PC-3 (cell line): ENCODE data around the gene CTDNEP1. TPM values are rescaled to one million over a fixed set of nuclear protein-coding genes. Genes with fewer than 3 reads are reported as not detected.
"Not testable (repeated sequence)": the region's sequence is repeated elsewhere in the genome, so short reads cannot be mapped to it uniquely, and the experiment has no call there.

Experiments
- ATAC-seq: fragments of 200-7000 bp; cut with Tn5 transposase; 2 replicates; pipeline ENCODE4 v1.9.1; 2020; ENCODE audit warnings: mild to moderate bottlenecking, moderate library complexity
- BruUV-seq: library from RNA; stranded (reverse); fragments of 400-500 nt; replicated peaks from 2 replicates; lab custom pipeline; 2021; lab: Mats Ljungman, UMichigan
- CTCF ChIA-PET: fragments of 300-600 bp; sonication (Branson Sonifier 250); formaldehyde crosslinking; loops from one replicate; lab custom pipeline; 2022; ENCODE audit warnings: antibody characterized with exemption; lab: Charles Lee
- POLR2A ChIA-PET: fragments of 300-600 bp; sonication (Branson Sonifier 250); formaldehyde crosslinking; loops from one replicate; lab custom pipeline; 2022; ENCODE audit warnings: antibody characterized with exemption; ENCODE audit not compliant: unreplicated experiment; lab: Charles Lee
- DNase-seq: peaks from one replicate; pipeline ENCODE4 v3.0.0-alpha.2; 2015
- H2AFZ ChIP-seq: fragments of 300-600 bp; sonication (generic); 2 replicates; pipeline ENCODE4 v1.6.0; 2016; ENCODE audit warnings: antibody characterized with exemption, low read length
- H3F3A ChIP-seq: fragments of 300-600 bp; sonication (generic); one replicate; pipeline ENCODE4 v1.6.0; 2017; ENCODE audit warnings: antibody characterized with exemption, low read length, control low read depth, mild to moderate bottlenecking; ENCODE audit not compliant: unreplicated experiment
- H3K27ac ChIP-seq: fragments of 300-600 bp; sonication (generic); 2 replicates; pipeline ENCODE4 v1.5.1; 2016; ENCODE audit warnings: mild to moderate bottlenecking, low read length
- H3K27me3 ChIP-seq: fragments of 300-600 bp; sonication (generic); 2 replicates; pipeline ENCODE4 v1.6.1; 2016; ENCODE audit warnings: low read length, mixed read lengths
- H3K36me3 ChIP-seq: fragments of 300-600 bp; sonication (generic); 2 replicates; pipeline ENCODE4 v1.6.1; 2016; ENCODE audit warnings: low read depth, mixed run types, low read length, mixed read lengths
- H3K4me1 ChIP-seq: fragments of 300-600 bp; sonication (generic); 2 replicates; pipeline ENCODE4 v1.5.1; 2016; ENCODE audit warnings: low read length; ENCODE audit not compliant: insufficient read depth
- H3K4me2 ChIP-seq: fragments of 300-600 bp; sonication (generic); 2 replicates; pipeline ENCODE4 v1.6.0; 2016; ENCODE audit warnings: low read length
- H3K4me3 ChIP-seq: fragments of 300-600 bp; sonication (generic); 2 replicates; pipeline ENCODE4 v1.5.1; 2016; ENCODE audit warnings: mild to moderate bottlenecking, low read length, mixed read lengths
- H3K79me2 ChIP-seq: fragments of 300-600 bp; sonication (generic); 2 replicates; pipeline ENCODE4 v1.6.1; 2017; ENCODE audit warnings: low read length, mixed read lengths
- H3K9ac ChIP-seq: fragments of 300-600 bp; sonication (generic); 2 replicates; pipeline ENCODE4 v1.6.0; 2016; ENCODE audit warnings: mild to moderate bottlenecking, low read length
- H3K9me2 ChIP-seq: fragments of 300-600 bp; sonication (generic); replicated peaks from 2 replicates; pipeline ENCODE4 v1.6.1; 2016; ENCODE audit warnings: mixed run types, low read length, mixed read lengths
- H3K9me3 ChIP-seq: fragments of 300-600 bp; sonication (generic); 2 replicates; pipeline ENCODE4 v1.6.1; 2016; ENCODE audit warnings: low read length, mixed read lengths
- H4K20me1 ChIP-seq: fragments of 300-600 bp; sonication (generic); 2 replicates; pipeline ENCODE4 v1.6.1; 2016; ENCODE audit warnings: low read length, mixed read lengths
- EZH2 ChIP-seq: fragments of 300-600 bp; sonication (generic); IDR thresholded peaks from one replicate; pipeline ENCODE4 v1.6.1; 2017; ENCODE audit warnings: antibody characterized with exemption, mild to moderate bottlenecking, low read length; ENCODE audit not compliant: unreplicated experiment
- EZH2phosphoT487 ChIP-seq: fragments of 300-600 bp; sonication (generic); IDR thresholded peaks from 2 replicates; pipeline ENCODE4 v1.6.1; 2018; ENCODE audit warnings: mild to moderate bottlenecking, antibody characterized with exemption, low read length, borderline replicate concordance
- intact Hi-C: fragments of 100-400 bp; cut with micrococcal nuclease; formaldehyde crosslinking; loops from 2 replicates; pipeline ENCODE4 v1.9.0; 2023
- total RNA-seq: library from RNA; depleted of rRNA; stranded (reverse); fragments of >200 nt; gene quantifications from 2 replicates; pipeline ENCODE4 v1.2.3, GENCODE V29; 2014
- TF ChIP-seq, protein P1 (sequence below): fragments of 300-600 bp; sonication (generic); conservative IDR thresholded peaks from 2 replicates; pipeline ENCODE4 v1.5.1; 2017; ENCODE audit warnings: antibody characterized with exemption, low read depth, mild to moderate bottlenecking, low read length

CTDNEP1 gene
- total RNA-seq, 1 experiment from 2014 or later = 52.4 TPM

DNA sequence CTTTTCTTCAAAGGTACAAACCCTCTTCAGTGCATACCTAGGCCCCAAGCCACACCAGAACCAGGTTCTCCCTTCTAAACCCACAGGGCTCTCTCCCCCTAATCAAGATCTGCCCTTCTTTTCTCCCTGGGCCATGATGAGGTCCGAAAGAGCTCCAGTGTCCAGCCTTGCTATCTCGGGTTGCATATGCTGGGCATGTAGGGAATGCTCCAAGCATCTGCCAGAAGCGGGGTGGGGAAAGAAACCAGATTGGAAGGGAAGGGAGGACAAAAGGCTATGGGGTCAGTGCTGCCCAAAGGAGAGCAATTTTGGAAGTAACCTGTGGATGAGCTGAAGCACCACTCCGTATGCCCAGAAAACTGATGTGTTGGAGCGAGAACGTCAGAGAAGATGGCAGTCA lies 2.3 kb downstream of the CTDNEP1 start:
- no peaks in the 10 kb centered on the region for H3K27me3 ChIP-seq
- no peaks in the 10 kb centered on the region for H3K9me2 ChIP-seq
- no peak overlapping the region for H2AFZ ChIP-seq
- ChIA-PET CTCF (no interaction called here), POLR2A (interaction anchor here (0.6 kb wide), 1 partner anchor 25 kb away, joined by 3 read pairs; no protein-coding TSS in a partner anchor)
- H3K9me3 ChIP-seq = no peaks in the 10 kb centered on the region
- no peak for DNase-seq
- peaks cover 5% of the 10 kb centered on the region; the same call in 1 of the 2 replicates for H3K36me3 ChIP-seq
- intact Hi-C loops = no loop called here
- no TSS peak for BruUV-seq
- no peaks in the 10 kb centered on the region for H3F3A ChIP-seq
- H4K20me1 ChIP-seq = 0 out of 2 replicates have a peak, but pooled peaks cover 5% of the 10 kb centered on the region
- TF ChIP-seq EZH2 = no peak
- TF ChIP-seq, protein P1, sequence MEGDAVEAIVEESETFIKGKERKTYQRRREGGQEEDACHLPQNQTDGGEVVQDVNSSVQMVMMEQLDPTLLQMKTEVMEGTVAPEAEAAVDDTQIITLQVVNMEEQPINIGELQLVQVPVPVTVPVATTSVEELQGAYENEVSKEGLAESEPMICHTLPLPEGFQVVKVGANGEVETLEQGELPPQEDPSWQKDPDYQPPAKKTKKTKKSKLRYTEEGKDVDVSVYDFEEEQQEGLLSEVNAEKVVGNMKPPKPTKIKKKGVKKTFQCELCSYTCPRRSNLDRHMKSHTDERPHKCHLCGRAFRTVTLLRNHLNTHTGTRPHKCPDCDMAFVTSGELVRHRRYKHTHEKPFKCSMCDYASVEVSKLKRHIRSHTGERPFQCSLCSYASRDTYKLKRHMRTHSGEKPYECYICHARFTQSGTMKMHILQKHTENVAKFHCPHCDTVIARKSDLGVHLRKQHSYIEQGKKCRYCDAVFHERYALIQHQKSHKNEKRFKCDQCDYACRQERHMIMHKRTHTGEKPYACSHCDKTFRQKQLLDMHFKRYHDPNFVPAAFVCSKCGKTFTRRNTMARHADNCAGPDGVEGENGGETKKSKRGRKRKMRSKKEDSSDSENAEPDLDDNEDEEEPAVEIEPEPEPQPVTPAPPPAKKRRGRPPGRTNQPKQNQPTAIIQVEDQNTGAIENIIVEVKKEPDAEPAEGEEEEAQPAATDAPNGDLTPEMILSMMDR = no peak
- TF ChIP-seq EZH2phosphoT487 = no peak
- H3K4me3 ChIP-seq = peak overlapping the region; percentile 92; the same call in 1 of the 2 replicates
- no peak for ATAC-seq
- H3K4me1 ChIP-seq = peaks cover 16% of the 10 kb centered on the region
- H3K79me2 ChIP-seq = peaks cover 66% of the 10 kb centered on the region
- no peak overlapping the region for H3K9ac ChIP-seq
- no peak overlapping the region for H3K27ac ChIP-seq
- H3K4me2 ChIP-seq = peak overlapping the region; percentile 93

DNA sequence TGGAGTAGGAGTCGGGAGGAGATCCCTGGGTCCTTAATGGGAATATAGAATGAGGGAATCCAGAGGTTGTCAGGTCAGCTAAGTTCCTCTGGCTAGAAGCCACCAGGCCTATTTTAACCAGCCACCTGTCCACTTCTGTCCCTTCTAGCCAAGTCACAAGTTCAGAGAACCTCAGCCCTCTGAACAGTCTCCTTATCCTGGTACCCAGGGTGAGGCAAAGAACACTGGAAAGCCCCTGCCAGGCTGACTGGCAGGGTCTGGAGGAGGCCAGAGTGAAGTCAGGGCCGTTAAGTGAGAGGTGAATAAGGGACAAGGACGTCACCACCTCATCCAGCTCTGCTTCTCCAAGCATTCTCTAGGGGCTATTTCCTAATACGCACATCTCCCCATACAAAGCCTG lies 2.7 kb downstream of the CTDNEP1 start:
- Histone ChIP-seq H3K4me1 (peaks cover 12% of the 10 kb centered on the region; the same call in 1 of the 2 replicates), H3K9ac (no peak overlapping the region), H3K36me3 (peaks cover 5% of the 10 kb centered on the region; the same call in 1 of the 2 replicates), H3K79me2 (peaks cover 62% of the 10 kb centered on the region), H3K27me3 (no peaks in the 10 kb centered on the region), H4K20me1 (0 out of 2 replicates have a peak, but pooled peaks cover 5% of the 10 kb centered on the region), H3F3A (no peaks in the 10 kb centered on the region), H3K9me2 (no peaks in the 10 kb centered on the region), H3K27ac (no peak overlapping the region), H3K4me2 (peak overlapping the region; percentile 93; the same call in 1 of the 2 replicates), H3K9me3 (no peaks in the 10 kb centered on the region), H3K4me3 (0 out of 2 replicates have a peak overlapping the region, but pooled peaks have one; percentile 92), H2AFZ (no peak overlapping the region)
- DNase-seq (no peak), ATAC-seq (no peak)
- no peak for TF ChIP-seq EZH2phosphoT487
- no peak for TF ChIP-seq EZH2
- TF ChIP-seq, protein P1 = no peak
- BruUV-seq = no TSS peak
- CTCF ChIA-PET = no interaction called here
- POLR2A ChIA-PET = no interaction called here
- intact Hi-C loops = no loop called here

DNA sequence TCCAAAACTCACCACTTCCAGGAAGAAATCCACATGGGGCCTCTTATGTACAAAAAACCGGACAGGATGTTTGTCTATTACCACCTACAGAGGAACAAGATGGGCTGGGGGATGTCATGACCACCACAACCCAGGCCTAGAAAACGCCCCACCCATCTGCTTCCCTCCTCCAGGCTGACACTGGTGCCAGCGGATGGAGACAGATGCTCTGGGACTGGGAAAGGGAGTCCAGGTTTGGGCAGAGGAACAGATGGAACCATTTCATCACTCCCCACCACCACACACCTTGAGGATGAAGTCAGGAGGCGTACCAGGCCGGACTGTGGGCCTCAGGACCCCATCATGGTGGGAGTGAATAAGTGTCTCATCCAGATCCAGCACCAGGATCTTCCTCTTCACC lies 4.8 kb downstream of the CTDNEP1 start:
- H3K4me3 ChIP-seq = no peak overlapping the region
- H3K36me3 ChIP-seq = peaks cover 5% of the 10 kb centered on the region; the same call in 1 of the 2 replicates
- POLR2A ChIA-PET = no interaction called here
- H3K9ac ChIP-seq = no peak overlapping the region
- no TSS peak for BruUV-seq
- no peak overlapping the region for H3K4me2 ChIP-seq
- H3K4me1 ChIP-seq = peaks cover 8% of the 10 kb centered on the region; the same call in 1 of the 2 replicates
- CTCF ChIA-PET = no interaction called here
- DNase-seq (no peak), ATAC-seq (no peak)
- peaks cover 54% of the 10 kb centered on the region for H3K79me2 ChIP-seq
- 0 out of 2 replicates have a peak, but pooled peaks cover 5% of the 10 kb centered on the region for H4K20me1 ChIP-seq
- H3K9me3 ChIP-seq = no peaks in the 10 kb centered on the region
- no peak overlapping the region for H3K27ac ChIP-seq
- intact Hi-C loops = no loop called here
- H3F3A ChIP-seq = no peaks in the 10 kb centered on the region
- no peaks in the 10 kb centered on the region for H3K27me3 ChIP-seq
- H2AFZ ChIP-seq = no peak overlapping the region
- H3K9me2 ChIP-seq = no peaks in the 10 kb centered on the region
- TF ChIP-seq, protein P1 = no peak
- TF ChIP-seq EZH2phosphoT487 (no peak), EZH2 (no peak)

DNA sequence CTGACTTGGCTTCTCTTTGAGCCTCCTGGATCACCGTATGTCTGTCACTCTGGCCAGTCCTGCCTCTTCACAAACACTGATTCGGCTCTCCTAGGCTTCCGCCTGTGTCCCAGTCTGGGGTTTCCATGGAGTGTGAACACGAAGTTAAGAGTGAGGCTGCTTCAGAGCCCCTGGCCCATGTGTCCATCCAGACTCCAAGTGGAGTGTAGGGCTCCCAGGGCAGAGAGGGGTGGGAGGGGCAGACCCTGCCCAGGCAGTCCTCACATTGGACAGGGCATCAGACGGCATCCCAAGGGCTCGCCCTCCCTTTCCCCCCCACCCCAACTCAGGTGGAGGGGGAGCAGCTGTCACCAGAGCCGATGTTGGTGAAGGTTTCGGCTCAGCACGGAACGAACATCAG lies 7.7 kb downstream of the CTDNEP1 start:
- H3K27me3 ChIP-seq, ATAC-seq, H3F3A ChIP-seq, POLR2A ChIA-PET, H3K9ac ChIP-seq, H4K20me1 ChIP-seq, BruUV-seq, H3K4me2 ChIP-seq, H2AFZ ChIP-seq, H3K9me3 ChIP-seq, H3K36me3 ChIP-seq, CTCF ChIA-PET, DNase-seq, H3K4me3 ChIP-seq, H3K9me2 ChIP-seq, H3K27ac ChIP-seq: not testable (repeated sequence)
- peaks cover 17% of the 10 kb centered on the region for H3K4me1 ChIP-seq
- H3K79me2 ChIP-seq = peaks cover 54% of the 10 kb centered on the region
- intact Hi-C loops = loop anchor here (5.0 kb wide), 1 partner anchor 63 kb away; the partner anchor contains the start of gene EIF5A
